NCI-H1417 treated with DMSO at 0.1 percent for 48 hours (cell line): ENCODE measurements around the gene ARPC2.

Experiments
- DNase-seq: peaks from one replicate; lab custom pipeline; 2025; lab: John Stamatoyannopoulos, UW

The ARPC2 gene

DNA sequence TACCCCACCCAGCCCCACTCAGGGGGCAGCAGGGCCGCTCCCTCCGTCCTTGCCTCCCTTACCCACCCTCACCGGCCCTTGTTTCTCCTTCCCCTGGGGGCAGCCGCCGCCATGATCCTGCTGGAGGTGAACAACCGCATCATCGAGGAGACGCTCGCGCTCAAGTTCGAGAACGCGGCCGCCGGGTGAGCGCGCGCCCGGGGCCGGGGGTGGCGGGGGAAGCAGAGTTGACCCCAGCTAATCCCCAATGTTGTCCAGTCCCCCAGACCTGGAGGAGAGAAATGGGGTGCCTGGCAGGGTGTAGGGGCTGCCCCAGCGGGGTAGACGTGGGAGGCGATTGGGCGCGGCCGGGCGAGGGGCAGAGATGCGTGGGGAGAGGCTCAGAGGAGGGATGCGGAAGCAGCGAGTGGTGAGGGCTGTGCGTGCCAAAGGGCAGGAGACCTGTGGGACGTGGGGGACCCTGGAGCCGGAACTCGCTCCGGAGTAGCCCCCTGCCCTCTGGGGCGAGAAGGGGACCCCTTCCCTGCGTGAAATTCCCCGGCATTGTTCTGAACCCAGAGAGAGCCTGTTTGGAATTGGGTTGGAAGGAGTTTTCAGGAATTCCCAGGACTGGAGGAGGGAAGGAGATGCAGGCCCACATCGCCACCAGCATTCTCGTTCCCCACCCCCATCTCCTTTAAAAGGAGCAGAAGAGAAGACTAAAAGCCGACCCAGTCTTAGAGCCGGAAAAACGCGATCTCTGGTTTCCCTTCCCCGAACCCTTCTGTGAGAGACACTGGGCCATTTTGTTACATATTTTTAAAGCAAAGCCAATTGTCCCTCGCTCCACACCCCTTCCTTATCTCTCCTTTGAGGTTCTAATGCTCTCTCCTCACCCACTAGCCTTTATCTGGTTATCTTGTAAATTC is 625 bp downstream of the ARPC2 start:
- DNase-seq = no peak

DNA sequence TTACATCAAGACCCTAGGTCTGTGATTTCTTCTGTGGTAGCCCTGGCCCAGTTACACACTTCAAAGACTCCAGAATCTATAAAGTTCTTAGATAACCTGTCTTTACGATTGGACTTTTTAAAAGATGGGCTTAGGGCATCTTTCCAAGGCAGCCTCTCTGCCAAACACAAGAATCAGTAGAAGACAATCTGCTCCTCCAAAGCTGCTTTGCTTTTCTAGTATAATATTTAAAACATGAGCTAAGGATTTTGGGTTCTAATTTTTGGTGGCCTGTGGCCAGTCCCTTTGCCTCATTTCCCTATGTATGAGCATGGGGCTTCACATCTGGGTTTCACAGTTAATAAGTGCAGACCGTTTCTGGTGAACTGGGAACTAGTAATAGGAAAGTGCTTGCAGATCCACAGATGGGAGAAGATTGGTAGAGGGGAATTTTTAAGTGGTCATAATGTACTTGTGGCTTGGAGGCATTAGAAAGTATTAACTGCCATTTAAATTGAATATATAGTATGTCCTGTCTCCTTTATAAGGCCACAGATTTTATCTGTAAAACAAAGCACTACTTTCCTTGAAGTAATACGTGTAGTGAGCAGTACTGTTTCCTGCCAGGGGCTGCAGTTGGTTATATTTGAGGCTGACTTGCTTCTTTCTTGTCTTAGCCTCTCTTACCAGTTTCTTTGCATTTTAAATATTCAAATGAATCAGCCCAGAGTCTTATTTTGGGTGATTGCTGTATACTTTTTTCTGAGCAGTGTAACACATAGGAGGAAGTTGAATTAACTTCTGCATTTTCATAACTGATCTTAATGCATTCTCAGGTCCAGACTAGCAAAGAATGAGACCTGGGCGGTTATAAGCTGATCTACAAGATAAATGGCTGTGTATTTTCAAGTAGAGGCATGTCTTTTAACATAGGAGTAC is 1.5 kb downstream of the ARPC2 start:
- DNase-seq = no peak

DNA sequence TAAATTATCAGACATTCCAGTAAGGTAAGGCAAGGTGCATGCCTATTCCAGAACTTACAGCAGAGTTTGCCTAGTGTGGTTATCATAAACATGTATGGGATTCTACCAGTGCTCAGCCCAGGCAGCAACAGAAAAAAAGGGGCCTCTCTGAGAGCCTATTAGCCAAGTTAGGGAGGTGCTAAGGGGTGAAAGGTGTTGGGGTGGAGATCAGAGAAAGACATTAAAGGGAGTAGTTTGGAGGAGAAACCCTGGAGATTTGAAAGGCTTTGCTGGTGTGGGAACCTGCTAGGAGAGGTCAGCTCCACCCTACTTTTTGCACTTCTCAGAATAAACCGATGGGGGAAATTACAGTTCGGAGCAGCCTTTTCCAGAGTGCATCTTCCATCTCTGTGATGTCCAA is 2.9 kb downstream of the ARPC2 start:
- DNase-seq = no peak

DNA sequence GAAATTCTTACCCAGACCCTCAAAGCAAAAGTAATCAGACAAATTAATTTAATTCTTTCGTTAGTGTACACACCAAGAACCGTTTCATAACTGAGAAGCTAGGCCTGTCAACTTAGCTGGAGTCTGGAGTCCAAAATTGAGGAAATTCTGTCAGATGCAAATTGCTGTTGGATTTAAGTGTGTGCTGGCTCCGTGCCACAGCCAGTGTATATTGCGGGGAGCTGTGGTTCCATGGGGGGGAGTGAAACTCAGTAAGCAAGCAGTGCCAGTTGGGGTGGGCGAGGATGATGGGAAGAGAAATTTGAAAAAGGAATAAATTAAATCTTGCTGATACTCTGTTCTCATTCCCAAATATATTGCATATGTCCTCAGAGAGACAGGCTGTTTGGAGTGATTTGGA is 4.0 kb downstream of the ARPC2 start:
- DNase-seq = no peak

DNA sequence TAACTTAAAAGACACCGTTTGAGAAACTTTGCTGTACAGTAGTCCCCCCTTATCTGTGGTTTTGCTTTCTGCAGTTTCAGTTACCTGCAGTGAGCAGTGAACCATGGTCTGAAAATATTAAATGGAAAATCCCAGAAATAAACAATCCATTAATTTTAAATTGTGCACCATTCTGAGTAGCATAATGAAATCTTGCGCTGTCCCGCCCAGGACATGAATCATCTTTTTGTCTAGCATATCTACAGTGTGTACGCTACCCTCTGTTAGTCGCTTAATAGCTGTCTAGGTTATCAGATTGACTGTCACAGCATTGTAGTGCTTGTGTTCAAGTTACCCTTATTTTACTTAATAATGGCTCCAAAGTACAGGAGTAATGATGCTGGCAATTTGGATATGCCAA is 6.1 kb downstream of the ARPC2 start:
- DNase-seq = no peak

DNA sequence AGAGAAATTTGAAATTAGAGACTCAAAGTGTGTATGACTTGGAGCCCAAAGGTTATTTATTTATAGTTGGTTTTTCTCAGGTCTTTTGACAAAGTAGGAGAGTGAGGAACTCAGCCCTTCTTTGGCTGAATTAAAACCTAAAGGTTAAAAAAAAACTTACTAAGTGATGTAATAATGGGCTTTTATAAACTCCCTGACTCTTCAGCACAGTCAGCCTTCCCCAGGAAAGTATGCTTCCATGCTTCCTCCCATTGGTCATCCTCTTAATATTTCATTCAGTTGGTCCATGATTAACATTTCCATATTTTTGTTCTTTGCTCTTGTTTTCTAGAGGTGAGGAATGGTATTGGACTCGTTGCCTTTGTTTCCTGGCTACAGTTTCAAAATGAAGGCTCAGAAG is 7.2 kb downstream of the ARPC2 start:
- DNase-seq = no peak

DNA sequence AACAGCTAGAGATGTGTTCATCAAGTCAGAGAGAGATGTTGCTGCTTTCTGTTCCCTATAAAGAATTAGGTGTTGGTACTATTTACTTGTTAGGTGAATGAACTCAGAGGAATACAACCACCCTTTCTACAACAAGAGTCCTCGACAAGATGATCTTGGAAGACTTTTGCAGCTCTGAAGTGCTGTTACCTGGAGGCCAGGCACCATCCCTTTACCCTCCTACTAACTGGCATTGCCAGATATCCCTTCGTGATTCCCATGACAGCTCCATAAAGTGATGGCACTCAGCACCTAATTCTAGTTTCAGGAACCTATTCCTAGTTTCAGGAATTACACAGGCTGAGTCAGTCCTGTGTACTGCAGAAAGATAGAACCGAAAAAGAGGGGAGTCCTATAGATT is 9.9 kb downstream of the ARPC2 start:
- DNase-seq = no peak

DNA sequence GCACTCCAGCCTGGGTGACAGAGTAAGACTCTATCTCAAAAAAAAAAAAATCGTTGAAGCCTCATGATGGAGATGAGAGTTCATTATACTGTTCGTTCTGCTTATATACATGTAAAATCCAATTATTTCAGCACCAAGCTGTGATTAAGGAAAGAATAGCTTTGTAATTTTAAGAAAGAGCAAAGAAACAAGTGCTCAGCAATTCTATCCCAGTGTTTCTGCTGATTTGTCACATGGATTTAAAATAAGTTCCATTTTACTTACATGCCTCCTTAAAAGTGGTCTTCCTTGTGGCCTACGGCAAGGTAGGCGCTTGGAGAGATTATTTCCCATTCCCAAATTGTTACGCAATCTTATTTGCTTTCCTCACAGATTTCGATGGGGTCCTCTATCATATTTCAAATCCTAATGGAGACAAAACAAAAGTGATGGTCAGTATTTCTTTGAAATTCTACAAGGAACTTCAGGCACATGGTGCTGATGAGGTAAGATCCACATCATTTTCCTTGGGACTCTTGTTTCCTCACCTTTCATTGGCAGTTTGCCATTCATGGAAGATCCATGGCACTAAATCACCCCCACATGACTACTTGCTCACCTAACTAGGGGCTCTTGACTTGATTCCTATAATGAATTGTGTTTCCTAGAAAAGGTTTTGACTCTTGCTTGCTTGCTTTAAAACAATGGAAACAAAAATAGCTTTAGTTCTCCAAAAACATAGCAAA is 11.5 kb downstream of the ARPC2 start:
- DNase-seq = no peak

DNA sequence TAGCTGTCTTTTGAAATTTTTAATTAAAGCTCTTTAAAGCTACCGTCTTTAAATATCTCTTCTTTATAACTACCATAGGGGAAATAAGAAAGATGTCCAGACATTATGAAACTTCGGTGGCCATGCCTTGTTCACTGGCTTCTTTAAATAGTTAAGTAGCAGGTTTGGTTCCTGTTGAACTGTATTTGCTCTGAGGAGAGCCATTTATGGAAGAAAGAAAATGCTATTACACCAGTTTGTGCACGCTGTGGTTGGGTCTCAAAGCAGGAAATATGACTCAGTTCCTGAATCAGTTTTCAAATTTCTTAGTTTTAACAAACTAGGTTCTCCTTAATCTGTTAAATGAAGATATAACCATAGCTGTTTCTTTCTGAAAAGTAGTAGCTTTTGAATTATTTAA is 12.2 kb downstream of the ARPC2 start:
- DNase-seq = no peak

DNA sequence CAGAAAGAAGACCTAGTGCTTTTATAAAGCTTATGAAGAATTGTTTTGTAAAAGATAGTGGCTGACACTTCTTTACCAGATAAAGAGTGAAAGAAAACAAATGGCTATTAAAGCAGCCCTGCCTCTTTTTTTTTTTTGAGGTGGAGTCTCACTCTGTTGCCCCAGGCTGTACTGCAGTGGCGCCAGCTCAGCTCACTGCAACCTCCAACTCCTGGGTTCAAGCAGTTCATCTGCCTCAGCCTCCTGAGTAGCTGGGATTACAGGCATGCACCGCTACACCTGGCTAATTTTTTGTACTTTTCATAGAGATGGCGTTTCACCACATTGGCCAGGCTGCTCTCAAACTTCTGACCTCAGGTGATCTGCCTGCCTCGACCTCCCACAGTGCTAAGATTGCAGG is 12.9 kb downstream of the ARPC2 start:
- DNase-seq = no peak

DNA sequence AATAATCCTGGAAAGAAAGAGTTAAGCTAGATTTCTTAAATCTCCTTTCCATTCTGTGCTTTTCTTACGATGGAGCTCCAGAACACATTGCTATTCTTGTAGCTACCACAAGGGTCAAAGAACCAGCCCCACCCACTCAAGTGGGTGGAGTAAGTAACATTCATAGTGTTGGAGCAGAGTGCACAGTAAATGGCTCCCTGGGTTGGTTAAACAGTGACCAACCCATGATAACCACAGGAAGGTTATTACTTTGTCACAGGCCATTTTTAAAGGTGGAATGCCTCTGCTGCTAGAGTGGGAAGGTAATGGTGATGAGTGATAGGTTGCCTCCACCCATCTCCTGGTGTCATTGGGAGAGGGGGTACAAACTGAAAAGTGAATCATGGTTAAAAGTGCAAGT is 13.9 kb downstream of the ARPC2 start:
- DNase-seq = no peak

DNA sequence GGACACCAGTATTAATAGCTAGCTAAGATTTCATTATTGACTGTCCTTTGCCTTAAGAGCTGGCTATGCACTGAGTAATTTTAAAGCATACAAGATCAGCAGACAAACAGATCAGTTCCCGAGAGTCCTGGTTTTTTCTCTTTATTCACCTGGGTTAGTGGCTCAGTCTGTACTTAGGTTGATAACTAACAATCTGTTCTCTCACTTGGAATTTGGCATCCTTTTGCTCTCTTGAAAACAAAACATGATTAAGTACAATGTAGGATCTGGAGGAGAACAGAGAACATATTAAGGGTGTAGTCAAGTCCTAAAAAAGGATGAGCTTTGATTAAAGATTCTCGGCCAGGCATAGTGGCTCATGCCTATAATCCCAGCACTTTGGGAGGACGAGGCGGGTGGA is 16.6 kb downstream of the ARPC2 start:
- no peak for DNase-seq

DNA sequence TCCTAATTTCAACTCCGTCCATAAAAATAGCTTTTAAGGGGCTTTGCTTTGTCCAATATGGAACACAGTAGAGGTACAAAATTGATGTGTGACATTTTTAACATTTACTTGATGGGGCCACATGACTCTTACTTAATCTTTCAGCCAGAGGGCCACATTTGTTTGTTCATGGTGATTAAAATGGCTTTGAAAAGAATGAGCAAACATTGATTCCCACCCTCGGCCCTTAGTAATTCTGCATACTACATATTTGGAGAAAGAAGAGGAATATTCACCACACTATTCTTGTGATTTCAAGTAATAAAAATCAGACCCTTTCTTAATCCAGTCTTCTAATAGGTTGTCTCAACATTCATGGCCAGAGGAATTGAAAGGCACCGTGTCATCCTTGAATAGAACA is 17.5 kb downstream of the ARPC2 start:
- DNase-seq = no peak

DNA sequence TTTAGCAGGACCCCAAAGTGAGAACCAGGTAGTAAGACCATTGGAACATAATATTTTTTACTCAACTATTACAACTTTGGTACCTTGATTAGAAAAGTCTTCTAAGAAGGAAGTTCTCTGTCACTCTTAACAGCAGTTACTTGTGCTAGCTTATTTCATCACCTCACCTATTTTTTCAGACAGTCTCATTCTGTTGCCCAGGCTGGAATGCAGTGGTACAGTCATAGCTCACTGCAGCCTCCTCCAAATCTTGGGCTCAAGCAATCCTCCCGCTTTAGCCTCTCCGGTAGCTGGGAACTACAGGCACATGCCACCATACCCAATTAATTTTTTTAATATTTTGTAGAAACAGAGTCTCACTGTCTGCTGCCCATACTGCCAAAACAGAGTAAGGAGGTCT is 18.0 kb downstream of the ARPC2 start:
- no peak for DNase-seq

DNA sequence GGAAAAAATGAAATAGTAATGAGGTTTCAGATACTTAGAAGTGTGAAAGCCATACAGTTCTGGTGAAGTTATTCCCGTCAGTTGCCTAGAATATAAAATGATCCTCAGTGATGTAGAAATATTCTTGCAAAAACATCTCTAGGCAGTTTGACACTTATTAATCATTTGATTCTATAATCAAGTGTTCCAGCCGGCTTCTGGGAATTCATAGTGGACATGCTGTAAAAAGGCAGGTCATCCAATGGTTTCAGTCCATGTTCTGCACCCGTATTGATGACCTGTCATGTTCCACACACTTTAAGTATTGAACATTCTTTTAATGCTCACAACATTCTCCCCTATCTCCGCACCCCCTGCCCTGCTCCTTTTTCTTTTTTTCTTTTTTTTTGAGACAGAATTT is 19.8 kb downstream of the ARPC2 start:
- DNase-seq = no peak

DNA sequence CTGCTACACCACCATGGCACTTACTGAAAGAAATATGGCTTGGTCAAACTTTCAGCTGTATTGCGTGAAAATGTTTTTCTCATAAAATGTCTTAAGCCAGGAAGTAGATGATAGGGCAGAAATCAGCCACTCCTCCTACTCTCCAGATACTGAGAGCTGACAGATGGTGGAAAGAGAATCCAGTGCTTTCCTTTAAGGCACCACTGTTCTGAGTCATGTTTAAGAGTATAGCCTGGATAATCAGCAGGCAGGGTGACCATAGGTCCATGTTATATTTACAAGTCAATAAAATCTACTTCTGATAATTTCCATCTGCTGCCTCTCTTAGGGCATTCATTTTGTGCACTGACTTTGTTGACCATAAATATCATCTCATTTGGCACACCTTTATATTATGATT is 21.9 kb downstream of the ARPC2 start:
- no peak for DNase-seq

DNA sequence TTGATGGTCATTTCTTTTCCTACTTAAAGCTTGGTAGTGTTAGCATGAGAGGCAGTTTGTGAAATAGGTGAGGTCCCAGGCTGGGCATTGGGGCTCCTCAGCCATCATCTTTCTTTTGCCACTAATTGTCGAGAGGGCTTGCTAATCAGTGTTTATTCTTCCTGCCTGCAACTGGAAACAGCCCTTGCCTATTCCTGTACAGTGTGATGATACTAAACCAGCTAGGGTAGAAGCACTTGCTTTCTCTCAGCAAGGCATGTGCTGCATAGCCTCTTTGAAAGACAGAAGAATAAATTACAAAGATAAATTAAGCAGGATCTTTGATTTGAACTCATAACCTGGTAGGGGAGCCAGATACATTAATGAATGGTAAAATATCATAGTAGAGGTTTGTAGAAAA is 27.2 kb downstream of the ARPC2 start:
- DNase-seq = no peak

DNA sequence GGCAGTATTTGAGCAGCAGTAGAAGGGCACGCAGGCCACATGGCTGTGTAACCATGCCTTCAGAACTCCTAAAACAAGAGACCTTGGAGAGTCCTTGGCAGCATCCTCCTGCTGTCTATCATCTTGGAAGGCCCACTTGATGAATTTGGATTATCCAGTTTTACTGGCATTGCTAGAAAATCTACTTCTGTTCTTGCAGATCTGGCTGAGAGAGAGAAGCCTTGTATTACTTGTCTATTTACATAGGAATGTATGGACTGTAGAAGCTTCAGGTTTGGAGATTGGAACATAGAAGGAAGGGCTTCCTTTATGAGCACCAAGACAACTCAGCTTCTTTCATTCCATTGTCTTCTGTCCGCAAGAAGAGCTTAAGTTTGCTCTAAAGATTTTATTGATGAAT is 27.7 kb downstream of the ARPC2 start:
- DNase-seq = no peak

DNA sequence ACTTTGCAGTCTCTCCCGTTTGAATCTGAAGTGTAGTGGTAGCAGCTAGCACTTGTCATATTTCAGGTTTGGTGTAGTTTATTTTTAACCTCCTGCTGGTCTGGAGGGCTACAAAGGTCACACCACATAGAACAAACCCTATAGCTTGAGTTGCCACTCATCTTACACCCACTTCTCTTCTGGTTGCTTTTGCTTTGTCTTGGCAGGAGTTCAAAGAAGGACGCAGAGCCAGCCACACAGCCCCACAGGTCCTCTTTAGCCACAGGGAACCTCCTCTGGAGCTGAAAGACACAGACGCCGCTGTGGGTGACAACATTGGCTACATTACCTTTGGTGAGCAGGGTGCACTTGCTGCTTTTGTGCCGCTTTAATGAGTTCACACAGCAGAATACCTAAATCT is 28.2 kb downstream of the ARPC2 start:
- DNase-seq = no peak

DNA sequence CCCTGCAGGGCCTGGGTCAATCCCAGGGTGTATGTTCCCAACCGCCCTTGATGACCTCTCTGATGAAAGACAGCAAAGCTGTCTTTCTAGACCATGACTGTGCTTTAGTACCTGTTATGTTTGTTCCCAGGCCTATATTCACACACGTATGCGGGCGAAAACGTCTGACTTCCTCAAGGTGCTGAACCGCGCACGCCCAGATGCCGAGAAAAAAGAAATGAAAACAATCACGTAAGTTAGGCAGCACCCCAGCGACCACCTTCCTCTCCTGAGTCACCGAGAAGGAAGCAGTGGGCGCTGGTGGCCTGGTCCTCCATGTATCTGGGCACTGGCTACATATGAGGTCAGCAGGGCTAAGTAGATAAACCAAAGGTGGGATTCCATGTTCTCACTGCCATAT is 32.7 kb downstream of the ARPC2 start:
- DNase-seq = no peak

DNA sequence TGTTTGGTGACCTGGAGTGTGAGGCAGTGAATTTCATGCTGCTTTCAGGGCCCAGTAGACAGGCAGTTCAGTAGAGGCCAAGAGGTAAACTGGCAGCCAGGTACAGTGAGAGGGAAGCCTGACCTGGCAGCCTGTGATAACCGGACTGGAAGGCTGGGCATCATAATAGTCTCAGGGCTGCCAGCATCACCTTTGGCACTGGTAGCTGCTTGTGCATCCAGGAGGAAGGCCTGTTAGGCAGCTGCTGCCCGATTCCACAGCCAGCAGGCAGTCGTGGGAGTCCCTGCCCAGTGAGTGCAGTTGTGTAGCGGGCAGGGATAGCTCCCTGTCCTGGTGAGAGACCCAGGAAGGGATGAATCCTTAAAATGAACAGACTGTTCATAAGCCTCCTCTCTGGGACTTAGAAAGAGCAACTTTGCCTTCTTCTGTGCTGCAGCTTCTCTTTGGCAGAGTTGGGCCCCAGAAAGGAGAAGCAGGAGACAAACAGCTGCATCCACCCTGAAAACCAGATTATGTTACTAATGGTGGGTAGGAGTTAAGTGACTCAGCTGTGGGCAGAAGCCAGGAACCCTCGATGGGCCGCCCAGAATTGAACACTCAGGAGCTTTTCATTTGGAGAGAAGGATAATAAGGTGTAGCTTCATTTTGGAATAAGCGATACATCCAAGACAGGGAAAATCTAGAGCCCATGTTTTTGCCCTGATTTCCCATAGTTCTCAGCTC is 35.7 kb downstream of the ARPC2 start:
- no peak for DNase-seq

DNA sequence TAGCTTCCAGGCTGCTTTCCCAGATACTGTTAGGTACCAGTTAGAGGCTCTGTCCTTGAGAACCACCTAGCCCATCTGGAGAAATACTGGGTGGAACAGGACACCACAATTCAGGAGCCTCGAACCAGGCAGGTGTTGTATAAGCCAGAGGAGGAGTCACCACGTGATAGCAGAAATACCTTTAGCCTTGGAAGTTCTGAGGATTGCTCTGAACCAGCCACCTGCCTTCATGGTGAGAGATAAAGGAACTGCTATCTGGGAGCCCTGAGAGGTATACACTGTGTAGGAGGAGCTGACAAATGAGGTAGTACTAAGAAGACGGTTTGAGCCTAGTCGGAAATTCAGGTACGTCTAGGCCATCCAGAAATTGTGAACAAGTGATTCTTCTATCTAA is 36.2 kb downstream of the ARPC2 start:
- no peak for DNase-seq
